ENCODE results near the gene EPHA5.

The EPHA5 gene

DNA sequence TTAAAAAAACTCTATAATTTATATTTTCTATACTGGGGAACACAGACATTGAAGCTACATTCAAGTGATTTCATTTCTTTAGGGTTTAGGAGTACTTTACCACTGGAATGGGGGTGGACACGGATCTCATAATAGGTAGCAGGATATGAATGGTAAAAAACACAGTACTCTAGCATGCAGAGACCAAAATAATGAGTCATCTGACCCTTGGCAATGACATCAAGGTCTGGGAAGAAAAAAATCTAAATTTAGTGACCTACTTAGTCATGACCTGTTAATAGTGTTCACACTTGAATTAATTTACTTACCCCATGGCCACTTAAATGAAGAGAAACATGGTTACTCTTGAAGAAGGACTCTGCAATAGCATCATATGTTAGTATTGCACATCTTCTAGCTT lies 187.9 kb downstream of the EPHA5 start:
- no peak for DNase-seq

DNA sequence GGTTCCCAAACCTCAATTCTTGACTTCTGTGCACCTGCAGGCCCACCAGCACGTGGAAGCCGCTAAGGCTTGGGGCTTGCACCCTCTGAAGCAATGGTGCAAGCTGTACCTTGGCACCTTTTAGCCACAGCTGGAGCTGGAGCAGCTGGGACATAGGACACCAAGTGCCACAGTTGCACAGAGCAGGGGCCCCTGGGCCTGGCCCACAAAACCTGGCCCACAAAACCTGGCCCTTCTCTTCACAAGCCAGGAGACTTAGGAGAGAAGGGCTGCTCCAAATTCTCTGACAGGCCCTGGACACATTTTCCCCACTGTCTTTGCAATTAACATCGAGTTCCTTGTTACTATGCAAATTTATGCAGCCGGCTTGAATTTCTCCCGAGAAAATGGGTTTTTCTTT lies 197.8 kb downstream of the EPHA5 start:
- no peak for DNase-seq

DNA sequence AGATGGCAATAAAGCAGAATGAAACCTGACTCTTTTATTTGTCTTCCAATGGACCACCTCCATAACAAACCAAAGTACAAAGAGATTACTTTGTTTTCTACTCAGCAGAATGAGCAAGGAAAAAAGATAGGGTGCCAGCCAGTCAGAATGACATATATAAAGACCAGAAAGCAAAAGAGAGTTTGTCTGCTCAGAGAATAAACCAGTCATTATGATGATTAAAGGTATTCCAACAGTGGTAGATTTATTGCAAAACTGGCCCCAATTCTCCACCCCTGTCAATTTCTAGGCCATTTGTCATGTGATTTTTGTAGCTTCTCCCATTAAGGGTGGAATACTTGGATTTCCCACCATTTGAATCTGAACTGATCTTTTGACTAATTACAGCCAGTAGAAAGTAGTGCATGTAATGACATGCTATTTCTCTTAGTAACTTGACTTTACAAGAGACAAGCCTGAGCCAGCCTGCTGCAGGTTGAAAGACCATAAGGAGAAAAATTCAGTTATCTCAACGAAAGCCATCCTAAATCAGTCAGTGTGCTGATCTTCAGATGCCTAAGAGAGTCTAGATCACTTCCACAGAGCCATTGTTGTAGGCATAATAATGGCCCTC lies 203.1 kb downstream of the EPHA5 start:
- no peak for DNase-seq

DNA sequence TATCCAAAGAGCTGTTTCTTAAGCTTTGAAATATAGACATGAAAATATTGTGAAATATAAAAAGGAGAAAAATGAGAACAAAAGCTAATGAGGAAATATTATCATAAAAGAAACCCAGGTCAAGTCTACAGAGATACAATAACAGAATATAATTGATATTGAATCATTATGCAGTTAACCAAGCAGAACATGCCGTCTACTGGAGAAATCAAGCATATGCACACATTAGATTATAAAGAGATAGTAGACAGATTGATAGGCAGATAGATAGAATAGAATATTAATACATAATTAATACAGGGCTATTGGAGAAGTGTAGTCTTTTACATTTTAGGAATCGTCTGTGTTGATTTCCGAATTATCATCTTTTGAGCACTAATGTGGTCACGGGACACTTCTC lies 208.5 kb downstream of the EPHA5 start:
- DNase-seq, result no peak

GRCh38 chr4:65457011-65457410 lies 213.3 kb downstream of the EPHA5 start:
- no peak for DNase-seq

DNA sequence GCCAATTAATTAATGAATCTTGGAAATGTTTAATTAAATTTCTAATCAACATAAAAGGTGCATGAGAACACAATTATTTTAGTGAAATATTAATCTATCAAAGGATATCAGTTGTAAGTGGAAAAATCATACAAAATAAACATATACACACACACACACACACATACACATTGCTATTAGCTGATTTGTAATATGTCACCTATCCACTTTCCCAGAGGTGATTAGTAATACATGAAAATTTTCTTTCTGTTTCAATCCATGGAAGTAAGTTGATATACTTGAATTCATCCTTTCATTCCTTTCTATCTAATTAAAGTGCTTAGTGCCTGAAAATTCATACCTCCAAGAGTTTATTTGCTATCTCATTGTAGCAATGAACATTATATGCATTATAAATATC lies 213.7 kb downstream of the EPHA5 start:
- no peak for DNase-seq

- DNase-seq, result no peak
Observed at GRCh38 chr4:65453398-65453797, 216.9 kb downstream of the EPHA5 start.

DNA sequence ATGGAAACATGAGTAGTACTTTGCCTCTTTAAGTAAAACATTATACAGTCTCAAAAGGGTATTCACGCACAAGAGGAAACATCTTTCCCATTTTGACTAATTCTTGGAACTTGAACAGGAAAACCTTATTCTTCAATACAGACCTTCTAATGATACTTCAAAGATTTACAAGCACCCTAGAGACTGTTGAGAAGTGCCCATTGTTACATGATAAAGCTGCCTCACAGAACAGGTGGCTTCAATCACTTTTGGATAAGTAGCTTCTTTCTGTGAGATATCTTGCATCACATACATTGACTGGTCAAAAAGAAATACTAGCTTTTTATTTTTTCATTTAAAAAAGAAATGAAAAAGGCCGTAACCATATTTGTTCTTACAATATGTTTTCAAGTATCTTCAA lies 219.4 kb downstream of the EPHA5 start:
- DNase-seq, result no peak

- DNase-seq, result no peak
Observed at GRCh38 chr4:65437102-65437501, 233.2 kb downstream of the EPHA5 start.

GRCh38 chr4:65422109-65422508 lies 248.2 kb downstream of the EPHA5 start:
- DNase-seq, result no peak

DNA sequence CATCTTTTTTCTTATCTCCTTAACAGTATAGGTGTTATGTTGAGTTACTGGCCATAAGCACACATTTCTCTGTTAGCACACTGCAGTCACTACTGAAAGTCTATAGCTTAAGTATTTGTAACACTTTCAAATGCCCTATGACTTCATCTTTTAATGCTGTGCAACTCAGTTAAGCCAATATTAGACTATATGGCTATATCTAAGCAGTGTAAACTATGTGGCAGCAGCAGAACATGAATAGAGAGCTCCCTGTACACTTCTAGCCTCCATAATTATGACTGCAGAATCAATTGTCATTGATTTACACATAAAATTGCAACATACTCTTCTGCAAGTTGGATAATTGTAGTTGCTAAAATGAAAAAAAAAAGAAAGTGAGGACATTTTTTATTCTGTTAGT lies 250.3 kb downstream of the EPHA5 start:
- no peak for DNase-seq

DNA sequence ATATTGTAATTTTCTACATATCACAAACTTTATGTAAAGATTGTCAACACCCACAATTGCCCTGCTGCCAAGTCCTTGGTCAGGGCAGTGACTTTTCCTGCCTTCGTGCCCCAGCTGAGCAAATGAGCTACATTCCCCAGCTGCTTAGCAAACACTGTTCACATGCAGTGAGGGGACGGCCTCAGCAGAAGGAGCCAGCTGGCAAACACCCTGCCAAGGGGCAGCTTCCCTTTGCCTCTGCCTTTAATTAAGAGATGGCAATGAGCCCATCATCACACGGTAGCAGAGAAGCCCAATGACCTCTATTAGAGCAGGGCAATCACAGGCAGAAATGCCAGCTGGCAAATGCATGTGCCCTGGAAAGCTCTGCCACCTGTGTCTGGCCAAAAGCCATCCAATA lies 253.4 kb downstream of the EPHA5 start:
- no peak for DNase-seq

- DNase-seq, result no peak
Observed at GRCh38 chr4:65407483-65407882, 262.8 kb downstream of the EPHA5 start.

GRCh38 chr4:65401083-65401482 lies 269.2 kb downstream of the EPHA5 start:
- no peak for DNase-seq

- no peak for DNase-seq
Observed at GRCh38 chr4:65399084-65399483, 271.2 kb downstream of the EPHA5 start.

DNA sequence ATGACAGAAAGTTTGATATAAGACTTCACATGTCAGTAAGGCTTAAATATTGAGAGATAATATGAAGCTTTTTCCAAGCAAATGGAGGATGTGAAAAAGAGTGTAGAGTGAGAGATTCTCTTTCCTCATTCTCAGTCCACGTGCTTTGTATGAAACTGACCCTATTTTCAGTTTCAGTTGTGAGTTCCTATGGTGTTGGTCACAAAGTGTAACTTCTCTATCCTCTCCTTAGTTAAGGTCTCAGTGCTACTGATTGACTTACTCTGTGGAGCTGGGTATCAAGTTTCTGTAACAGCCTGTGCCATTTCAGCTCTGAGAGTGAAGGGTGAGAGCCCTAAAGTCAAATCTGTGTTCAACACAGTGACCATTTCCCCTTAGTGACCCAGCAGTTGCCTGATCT lies 277.2 kb downstream of the EPHA5 start:
- DNase-seq, result no peak

GRCh38 chr4:65392488-65392887 lies 277.8 kb downstream of the EPHA5 start:
- no peak for DNase-seq

DNA sequence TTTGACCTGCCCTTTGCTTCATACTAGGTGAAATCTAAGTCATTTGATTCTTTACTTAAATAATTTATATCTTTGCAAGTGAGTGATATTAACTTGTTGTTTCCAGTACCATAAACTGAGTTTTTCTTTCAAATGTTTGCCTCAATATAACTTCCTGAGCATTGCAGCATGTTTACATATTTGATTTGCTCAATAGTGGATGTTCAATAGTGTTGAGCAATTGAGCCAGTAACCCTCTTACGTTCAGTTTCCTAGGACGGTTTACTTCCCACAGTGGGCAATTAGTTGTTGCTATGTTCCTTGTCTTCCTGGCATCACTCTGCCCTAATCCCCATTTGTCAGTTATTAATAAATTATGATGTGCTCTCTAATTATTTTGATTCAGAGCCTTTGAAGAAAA lies 278.5 kb downstream of the EPHA5 start:
- DNase-seq, result no peak

- DNase-seq, result no peak
Observed at GRCh38 chr4:65391382-65391781, 278.9 kb downstream of the EPHA5 start.

DNA sequence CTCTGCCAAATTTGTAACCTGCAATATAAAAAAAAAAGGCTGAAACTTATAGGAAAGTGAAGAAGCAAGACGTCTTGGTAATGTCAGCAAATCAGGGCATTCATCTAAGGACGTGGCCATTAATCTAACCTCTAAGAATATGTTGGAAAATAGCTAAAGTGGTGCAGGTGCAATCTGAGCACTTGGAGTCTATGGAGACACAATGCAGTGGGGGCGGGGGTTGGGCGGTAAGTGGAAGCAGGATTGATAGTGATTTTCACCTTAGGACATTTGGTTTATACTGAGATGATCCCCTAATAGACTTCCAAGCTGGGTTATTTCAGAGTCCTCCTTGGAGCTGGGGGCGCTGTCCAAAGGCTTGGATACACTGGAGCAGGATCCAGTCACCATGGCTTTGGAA lies 283.4 kb downstream of the EPHA5 start:
- no peak for DNase-seq

- no peak for DNase-seq
Observed at GRCh38 chr4:65383589-65384305, 286.5 kb downstream of the EPHA5 start.

GRCh38 chr4:65381648-65382047 lies 288.6 kb downstream of the EPHA5 start:
- no peak for DNase-seq

DNA sequence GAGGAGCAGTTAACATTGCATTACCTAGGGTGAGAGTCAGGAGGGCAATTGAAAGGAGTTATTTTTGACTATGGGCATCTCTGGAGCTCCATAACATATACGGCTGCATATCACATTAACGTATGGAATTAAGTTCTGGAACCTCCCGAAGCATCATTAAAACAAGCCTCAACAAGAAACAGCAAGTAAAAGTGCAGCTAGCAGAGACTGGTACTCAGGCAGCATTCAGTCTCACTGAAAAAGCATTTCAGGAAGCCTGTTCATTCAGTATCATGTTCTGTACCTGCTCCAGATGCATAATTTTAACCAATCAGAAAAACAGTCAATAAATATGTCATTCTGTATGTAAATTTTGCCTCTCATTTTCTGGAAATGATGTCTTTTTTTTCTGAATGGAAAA lies 299.6 kb downstream of the EPHA5 start:
- DNase-seq, result no peak

DNA sequence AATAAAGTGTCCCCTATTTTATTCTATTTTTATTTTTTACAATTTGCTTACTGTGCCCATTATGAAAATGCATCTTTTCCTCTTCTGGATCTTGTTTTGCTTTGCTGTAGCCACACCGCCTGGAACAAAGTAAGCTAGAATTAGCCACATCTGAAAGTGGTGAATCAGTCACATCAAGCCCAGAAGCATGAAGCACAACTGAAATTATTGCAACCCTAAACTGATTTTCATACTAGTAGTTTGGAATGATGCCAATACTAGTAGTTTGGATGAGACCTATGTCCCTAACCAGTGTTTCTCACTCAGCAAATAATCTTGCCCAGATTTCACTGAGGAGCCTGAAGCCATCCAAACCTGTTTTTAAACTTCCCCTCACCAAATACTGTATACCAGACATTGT lies 303.0 kb downstream of the EPHA5 start:
- DNase-seq, result no peak

GRCh38 chr4:65358914-65359313 lies 311.4 kb downstream of the EPHA5 start:
- DNase-seq, result no peak

Measured in activated CD4-positive, alpha-beta T cell treated with anti-CD3 and anti-CD28 coated beads for 1 hour (primary cell).